ENCODE results near the gene IMPDH1. TPM values are rescaled to one million over a fixed set of nuclear protein-coding genes. Genes with fewer than 3 reads are reported as not detected.

Gene IMPDH1
- total RNA-seq, 4 donors from 2014 or later = 36.9 to 87.1 (median 43.3) TPM

DNA sequence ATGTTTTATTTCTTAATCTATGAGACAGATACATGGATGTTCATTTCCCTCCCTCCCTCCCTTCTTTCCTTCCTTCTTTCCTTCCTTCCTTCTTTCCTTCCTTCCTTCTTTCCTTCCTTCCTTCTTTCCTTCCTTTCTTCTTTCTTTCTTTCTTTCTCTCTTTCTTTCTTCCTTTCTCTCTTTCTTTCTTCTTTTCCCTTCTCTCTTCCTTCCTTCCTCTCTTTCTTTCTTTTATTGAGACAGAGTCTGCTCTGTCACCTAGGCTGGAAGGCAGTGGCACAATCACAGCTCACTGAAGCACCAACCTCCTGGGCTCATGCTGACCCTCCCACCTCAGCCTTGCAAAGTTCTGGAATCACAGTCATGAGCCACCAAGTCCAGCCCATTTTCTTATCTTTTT, 42.8 kb downstream of the IMPDH1 start:
- TF ChIP-seq POLR2AphosphoS5 (IDR thresholded peaks at IDR 0.05) (no peak), POLR2A (IDR thresholded peaks at IDR 0.05) (no peak), EP300 (IDR thresholded peaks at IDR 0.05) (no peak)
- TF ChIP-seq, protein P1, sequence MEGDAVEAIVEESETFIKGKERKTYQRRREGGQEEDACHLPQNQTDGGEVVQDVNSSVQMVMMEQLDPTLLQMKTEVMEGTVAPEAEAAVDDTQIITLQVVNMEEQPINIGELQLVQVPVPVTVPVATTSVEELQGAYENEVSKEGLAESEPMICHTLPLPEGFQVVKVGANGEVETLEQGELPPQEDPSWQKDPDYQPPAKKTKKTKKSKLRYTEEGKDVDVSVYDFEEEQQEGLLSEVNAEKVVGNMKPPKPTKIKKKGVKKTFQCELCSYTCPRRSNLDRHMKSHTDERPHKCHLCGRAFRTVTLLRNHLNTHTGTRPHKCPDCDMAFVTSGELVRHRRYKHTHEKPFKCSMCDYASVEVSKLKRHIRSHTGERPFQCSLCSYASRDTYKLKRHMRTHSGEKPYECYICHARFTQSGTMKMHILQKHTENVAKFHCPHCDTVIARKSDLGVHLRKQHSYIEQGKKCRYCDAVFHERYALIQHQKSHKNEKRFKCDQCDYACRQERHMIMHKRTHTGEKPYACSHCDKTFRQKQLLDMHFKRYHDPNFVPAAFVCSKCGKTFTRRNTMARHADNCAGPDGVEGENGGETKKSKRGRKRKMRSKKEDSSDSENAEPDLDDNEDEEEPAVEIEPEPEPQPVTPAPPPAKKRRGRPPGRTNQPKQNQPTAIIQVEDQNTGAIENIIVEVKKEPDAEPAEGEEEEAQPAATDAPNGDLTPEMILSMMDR (IDR thresholded peaks at IDR 0.05) = no peak
- no peak for ATAC-seq
- Histone ChIP-seq H3K27me3 (peaks cover 57% of the 10 kb centered on the region), H3K9me3 (no peaks in the 10 kb centered on the region), H3K4me3 (no peak overlapping the region), H3K27ac (no peak overlapping the region), H3K4me1 (peaks cover 0 to 4% (median 1%) of the 10 kb centered on the region in 3 donors), H3K36me3 (no peaks in the 10 kb centered on the region)

DNA sequence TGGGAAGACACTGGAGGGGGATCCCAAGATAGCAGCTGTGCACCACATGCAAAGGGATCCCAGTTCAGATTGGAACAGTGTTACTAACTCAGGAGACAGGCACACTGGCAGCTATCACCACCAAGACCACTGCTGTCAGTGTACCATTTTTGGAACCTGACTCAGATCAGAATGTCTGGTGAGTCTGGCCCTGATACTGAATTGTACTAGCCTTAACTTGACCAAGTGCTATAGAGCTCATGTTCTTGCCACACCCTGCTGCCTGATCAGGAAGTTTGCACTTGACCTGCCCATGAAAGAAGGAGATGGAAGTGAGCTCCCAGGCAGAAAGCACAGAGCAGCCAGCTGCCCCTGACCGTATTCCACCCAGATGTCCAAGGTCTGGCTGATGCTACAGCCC, 43.5 kb downstream of the IMPDH1 start:
- Histone ChIP-seq H3K36me3 (no peaks in the 10 kb centered on the region), H3K4me3 (no peak overlapping the region), H3K9me3 (no peaks in the 10 kb centered on the region), H3K27ac (no peak overlapping the region), H3K27me3 (peaks cover 57% of the 10 kb centered on the region), H3K4me1 (peaks cover 0 to 11% (median 3%) of the 10 kb centered on the region in 3 donors)
- TF ChIP-seq, protein P1 (IDR thresholded peaks at IDR 0.05) = no peak
- TF ChIP-seq POLR2A (IDR thresholded peaks at IDR 0.05) (no peak), EP300 (IDR thresholded peaks at IDR 0.05) (no peak)
- WGBS, 2 donors (ENCODE audit: low coverage in 1 of 2) = 71% methylated on average over 1 of the region's 1 CpG; no CpG with 5 or more reads in 1 of the 2 donors
- ATAC-seq = no peak

DNA sequence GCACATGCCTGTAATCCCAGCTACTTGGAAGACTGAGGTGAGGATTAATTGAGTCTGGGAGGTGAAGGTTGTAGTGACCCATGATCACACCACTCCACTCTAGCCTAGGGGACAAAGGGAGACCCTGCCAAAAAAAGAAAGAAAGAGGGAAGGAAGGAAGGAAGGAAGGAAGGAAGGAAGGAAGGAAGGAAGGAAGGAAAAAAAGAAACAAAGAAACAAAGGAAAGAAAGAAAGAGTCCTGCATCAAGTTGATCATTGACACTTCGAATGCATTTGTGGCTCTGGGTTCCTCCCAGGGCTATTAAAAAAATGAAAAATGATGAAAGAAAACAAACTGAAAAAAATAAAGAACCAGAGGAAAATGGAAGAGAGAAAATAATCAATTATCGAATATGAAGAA, 44.4 kb downstream of the IMPDH1 start:
- peaks cover 57% of the 10 kb centered on the region for H3K27me3 ChIP-seq
- 87 to 100% methylated on average over 1 to 2 of the region's 2 CpGs for WGBS, 2 donors (ENCODE audit: low coverage in 1 of 2)
- no peaks in the 10 kb centered on the region for H3K9me3 ChIP-seq
- ATAC-seq = no peak
- H3K4me1 ChIP-seq = peaks cover 0 to 20% (median 10%) of the 10 kb centered on the region in 3 donors
- no peak overlapping the region for H3K4me3 ChIP-seq
- H3K36me3 ChIP-seq = no peaks in the 10 kb centered on the region
- H3K27ac ChIP-seq = no peak overlapping the region
- TF ChIP-seq EP300 (IDR thresholded peaks at IDR 0.05) (no peak), POLR2A (IDR thresholded peaks at IDR 0.05) (no peak), POLR2AphosphoS5 (IDR thresholded peaks at IDR 0.05) (no peak)
- TF ChIP-seq, protein P1 (IDR thresholded peaks at IDR 0.05) = no peak

DNA sequence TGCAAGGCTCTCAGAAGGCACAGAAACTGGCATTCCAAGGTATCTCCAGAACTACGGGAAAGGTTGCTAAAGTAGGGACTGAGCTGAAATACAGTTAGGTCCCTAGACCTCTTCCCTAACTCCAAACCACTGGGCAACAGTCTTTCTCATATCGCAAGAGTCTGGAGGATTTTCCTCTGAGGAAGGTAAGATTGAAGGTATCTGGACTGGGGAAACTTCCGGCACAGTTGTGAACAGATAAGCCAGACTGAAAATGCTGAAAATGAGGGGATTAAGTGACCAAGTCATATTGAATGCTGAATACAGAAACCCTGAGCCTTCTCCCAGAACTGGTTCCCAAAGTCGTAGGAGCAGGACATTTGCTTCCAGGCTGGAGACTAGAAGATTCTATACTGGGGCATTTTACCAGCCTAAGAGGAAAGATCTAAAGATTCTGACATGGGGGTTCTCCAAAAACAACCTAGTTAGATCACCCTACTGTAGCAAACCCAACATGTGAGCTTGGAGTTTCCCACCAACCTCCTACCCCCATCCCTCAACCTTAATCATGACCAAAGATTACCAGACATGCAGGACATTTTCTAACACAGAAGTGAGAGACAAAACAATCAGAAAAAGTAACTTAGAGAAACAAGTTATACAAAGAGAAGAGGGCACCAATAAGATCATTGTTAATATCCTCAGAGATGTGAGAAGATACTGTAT, 45.5 kb downstream of the IMPDH1 start:
- Histone ChIP-seq H3K9me3 (no peaks in the 10 kb centered on the region), H3K27me3 (peaks cover 57% of the 10 kb centered on the region), H3K4me1 (peaks cover 0 to 26% (median 13%) of the 10 kb centered on the region in 3 donors), H3K36me3 (no peaks in the 10 kb centered on the region), H3K4me3 (no peak overlapping the region), H3K27ac (no peak overlapping the region)
- no peak for ATAC-seq
- TF ChIP-seq POLR2AphosphoS5 (IDR thresholded peaks at IDR 0.05) (no peak), POLR2A (IDR thresholded peaks at IDR 0.05) (no peak), EP300 (IDR thresholded peaks at IDR 0.05) (no peak)
- TF ChIP-seq, protein P1 (IDR thresholded peaks at IDR 0.05) = no peak
- 61 to 81% methylated on average over 3 to 4 of the region's 4 CpGs for WGBS, 2 donors (ENCODE audit: low coverage in 1 of 2)

DNA sequence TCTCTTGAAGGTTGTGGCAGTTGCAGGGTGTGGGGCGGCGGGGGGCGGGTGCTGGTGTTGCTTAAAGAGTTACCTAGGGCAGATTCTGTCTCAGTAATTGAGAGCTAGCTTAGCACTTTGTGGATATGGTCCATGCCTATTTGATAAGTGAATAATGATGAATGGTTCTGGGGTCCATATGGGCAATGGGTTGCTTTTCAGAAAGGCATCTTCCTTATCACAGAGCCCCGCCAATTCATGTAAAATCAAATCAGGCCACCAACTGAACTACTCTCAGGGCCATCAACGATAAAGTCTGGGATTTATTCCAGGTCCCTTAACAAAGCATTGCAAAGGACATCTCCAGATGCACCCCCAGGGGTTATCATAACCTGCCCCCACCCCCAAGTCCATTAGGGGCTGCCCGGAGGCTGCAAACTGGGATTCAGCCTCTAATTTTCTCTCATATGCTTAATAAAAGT, 46.5 kb downstream of the IMPDH1 start:
- peaks cover 0 to 26% (median 13%) of the 10 kb centered on the region in 3 donors for H3K4me1 ChIP-seq
- TF ChIP-seq, protein P1 (IDR thresholded peaks at IDR 0.05) = no peak
- TF ChIP-seq POLR2A (IDR thresholded peaks at IDR 0.05) = no peak
- TF ChIP-seq EP300 (IDR thresholded peaks at IDR 0.05) = no peak
- no peak for TF ChIP-seq POLR2AphosphoS5 (IDR thresholded peaks at IDR 0.05)
- H3K27ac ChIP-seq = no peak overlapping the region
- H3K36me3 ChIP-seq = no peaks in the 10 kb centered on the region
- WGBS, 2 donors (ENCODE audit: low coverage in 1 of 2) = 67 to 84% methylated on average over 6 of the region's 6 CpGs
- no peaks in the 10 kb centered on the region for H3K9me3 ChIP-seq
- ATAC-seq = no peak
- H3K4me3 ChIP-seq = no peak overlapping the region
- H3K27me3 ChIP-seq = peaks cover 53% of the 10 kb centered on the region
